Endothelial cell of umbilical vein (primary cell): Measurements from ENCODE around the gene CERS6. TPM values are rescaled to one million over a fixed set of nuclear protein-coding genes. Genes with fewer than 3 reads are reported as not detected.

Experiments
- BruUV-seq: library from RNA; stranded (reverse); fragments of 400-500 nt; replicated peaks from 2 replicates; lab custom pipeline; 2021; lab: Mats Ljungman, UMichigan
- CTCF ChIA-PET: fragments of 300-600, 350-600 bp; sonication (Branson Sonifier 250); formaldehyde crosslinking; loops from one replicate; lab custom pipeline; 2021; ENCODE audit warnings: antibody characterized with exemption, inconsistent platforms; lab: Charles Lee
- POLR2A ChIA-PET: fragments of 300-600, 350-600 bp; sonication (Branson Sonifier 250); formaldehyde crosslinking; loops from one replicate; lab custom pipeline; 2021; ENCODE audit warnings: antibody characterized with exemption, inconsistent platforms; lab: Charles Lee
- DNase-seq: peaks from one replicate; pipeline ENCODE4 v3.0.0-alpha.2; 2011; ENCODE audit warnings: low read depth, low spot score
- FAIRE-seq: peaks from 2 replicates; lab custom pipeline; 2011; peaks lifted over from hg19 to GRCh38; lab: Jason Lieb, UNC
- H2AFZ ChIP-seq: 2 replicates; pipeline ENCODE4 v1.6.0; 2012; ENCODE audit warnings: low read depth, low read length, control low read depth, inconsistent platforms
- H3K27ac ChIP-seq: 2 replicates; pipeline ENCODE4 v1.5.1; 2011; ENCODE audit warnings: low read depth, mild to moderate bottlenecking, control low read depth, low read length, moderate library complexity; ENCODE audit not compliant: insufficient read depth
- H3K27me3 ChIP-seq, 2 experiments: 2 replicates each; pipeline versions ENCODE4 v1.6.0 to v1.6.1; 2011; ENCODE audit warnings: low read length in 2 of 2, mixed read lengths in 1 of 2; ENCODE audit not compliant: control insufficient read depth in 2 of 2, insufficient read depth in 2 of 2
- H3K36me3 ChIP-seq, 2 experiments: 2 replicates in 1 of 2; 3 replicates in 1 of 2; pipeline ENCODE4 v1.5.1; 2011; ENCODE audit warnings: low read length in 2 of 2, mild to moderate bottlenecking in 1 of 2, moderate library complexity in 1 of 2; ENCODE audit not compliant: control insufficient read depth in 2 of 2, insufficient read depth in 2 of 2; ENCODE audit errors: extremely low read depth in 1 of 2
- H3K4me1 ChIP-seq: 3 replicates; pipeline ENCODE4 v1.5.1; 2011; ENCODE audit warnings: mild to moderate bottlenecking, low read length; ENCODE audit not compliant: control insufficient read depth, insufficient read depth; ENCODE audit errors: extremely low read depth
- H3K4me2 ChIP-seq: 2 replicates; pipeline ENCODE4 v1.6.1; 2011; ENCODE audit warnings: low read length, control low read depth, mixed read lengths; ENCODE audit not compliant: insufficient read depth
- H3K4me3 ChIP-seq, 3 experiments: fragments of 200-600 bp in 1 of 3; sonication (generic), shearing (Covaris generic) in 1 of 3; replicated peaks in 1 of 3; 2 replicates each; pipeline ENCODE4 v1.5.1; 2011 to 2016; ENCODE audit warnings: control low read depth in 3 of 3, low read length in 3 of 3, mild to moderate bottlenecking in 2 of 3, inconsistent platforms in 1 of 3, low read depth in 1 of 3, moderate library complexity in 1 of 3; ENCODE audit not compliant: insufficient read depth in 1 of 3
- H3K79me2 ChIP-seq: 2 replicates; pipeline ENCODE4 v1.6.0; 2012; ENCODE audit warnings: low read length, inconsistent platforms; ENCODE audit not compliant: control insufficient read depth, insufficient read depth
- H3K9ac ChIP-seq: replicated peaks from 2 replicates; pipeline ENCODE3; 2011; ENCODE audit warnings: low read length, control low read depth; ENCODE audit not compliant: insufficient read depth; ENCODE audit errors: extremely low read depth
- H3K9me1 ChIP-seq: replicated peaks from 3 replicates; pipeline ENCODE4 v1.6.0; 2011; ENCODE audit warnings: mild to moderate bottlenecking, low read length; ENCODE audit not compliant: control insufficient read depth, insufficient read depth; ENCODE audit errors: extremely low read depth
- H3K9me3 ChIP-seq: replicated peaks from 2 replicates; pipeline ENCODE4 v1.5.1; 2012; ENCODE audit warnings: low read length, inconsistent platforms; ENCODE audit not compliant: control insufficient read depth, insufficient read depth
- H4K20me1 ChIP-seq: replicated peaks from 2 replicates; pipeline ENCODE3; 2011; ENCODE audit warnings: mild to moderate bottlenecking, low read length; ENCODE audit not compliant: control insufficient read depth, insufficient read depth; ENCODE audit errors: extremely low read depth
- EZH2 ChIP-seq: IDR thresholded peaks from 2 replicates; pipeline ENCODE4 v1.6.1; 2012; ENCODE audit warnings: borderline replicate concordance, low read depth, mild to moderate bottlenecking, moderate library complexity, low read length, inconsistent platforms; ENCODE audit not compliant: severe bottlenecking
- FOS ChIP-seq: IDR thresholded peaks from 2 replicates; pipeline ENCODE4 v1.6.1; 2011; ENCODE audit warnings: mild to moderate bottlenecking, low read length, moderate library complexity, borderline replicate concordance; ENCODE audit not compliant: insufficient read depth
- GATA2 ChIP-seq: IDR thresholded peaks from 2 replicates; pipeline ENCODE4 v1.7.0; 2011; ENCODE audit warnings: low read depth, mild to moderate bottlenecking, moderate library complexity, mixed read lengths, low read length; ENCODE audit not compliant: insufficient read length, insufficient read depth
- JUN ChIP-seq: IDR thresholded peaks from 2 replicates; pipeline ENCODE4 v1.6.1; 2011; ENCODE audit warnings: borderline replicate concordance, low read depth; ENCODE audit not compliant: insufficient read length, insufficient read depth
- MYC ChIP-seq: IDR thresholded peaks from one replicate; pipeline ENCODE4 v1.6.1; 2011; ENCODE audit warnings: mild to moderate bottlenecking, low read depth, low read length
- POLR2A ChIP-seq: IDR thresholded peaks from 2 replicates; pipeline ENCODE4 v1.6.1; 2012; ENCODE audit warnings: low read depth, mild to moderate bottlenecking, control low read depth, low read length
- POLR2AphosphoS5 ChIP-seq: IDR thresholded peaks from 2 replicates; pipeline ENCODE4 v1.6.1; 2012; ENCODE audit warnings: low read depth, mild to moderate bottlenecking, control low read depth, low read length, moderate library complexity; ENCODE audit not compliant: insufficient read depth
- dilution Hi-C: fragments of 300-500 bp; cut with MboI; formaldehyde crosslinking; loops from one replicate; pipeline ENCODE4 v1.15.0; 2019; ENCODE audit warnings: low sequenced_read_pairs; ENCODE audit not compliant: extremely low pct_ligation_motif_present
- intact Hi-C: fragments of 100-400 bp; cut with micrococcal nuclease; formaldehyde crosslinking; loops from one replicate; pipeline ENCODE4 v1.10.0; 2022
- polyA plus RNA-seq, 4 experiments: library from polyadenylated mRNA; depleted of rRNA in 3 of 4; stranded (reverse) in 3 of 4; unstranded in 1 of 4; fragments of >200 nt; gene quantifications; 2 replicates each; pipeline versions ENCODE4 v1.2.1 to v1.2.3, GENCODE V29; 2011 to 2012; ENCODE audit warnings: missing spikeins in 1 of 4
- total RNA-seq: library from RNA; stranded (reverse); gene quantifications from 2 replicates; pipeline ENCODE4 v1.2.3, GENCODE V29; 2021
- TF ChIP-seq, protein P1 (sequence below): IDR thresholded peaks from 2 replicates; pipeline ENCODE4 v1.6.1; 2011; ENCODE audit not compliant: insufficient read depth, insufficient read length
- TF ChIP-seq, protein P2 (sequence below), 2 donors: IDR thresholded peaks; 1 replicate in 1 of 2; 2 replicates in 1 of 2; pipeline ENCODE4 v1.5.1; 2011; ENCODE audit warnings: low read length in 2 of 2, mild to moderate bottlenecking in 2 of 2, moderate library complexity in 2 of 2, control low read depth in 1 of 2, inconsistent platforms in 1 of 2, low read depth in 1 of 2; ENCODE audit not compliant: insufficient read depth in 1 of 2; ENCODE audit errors: extremely low read depth in 1 of 2

CERS6 gene
- total and polyA plus RNA-seq, 2 donors (not counting 3 experiments of a cell fraction or from before 2014, with no cell fraction given): 2.7 to 11.7 TPM

DNA sequence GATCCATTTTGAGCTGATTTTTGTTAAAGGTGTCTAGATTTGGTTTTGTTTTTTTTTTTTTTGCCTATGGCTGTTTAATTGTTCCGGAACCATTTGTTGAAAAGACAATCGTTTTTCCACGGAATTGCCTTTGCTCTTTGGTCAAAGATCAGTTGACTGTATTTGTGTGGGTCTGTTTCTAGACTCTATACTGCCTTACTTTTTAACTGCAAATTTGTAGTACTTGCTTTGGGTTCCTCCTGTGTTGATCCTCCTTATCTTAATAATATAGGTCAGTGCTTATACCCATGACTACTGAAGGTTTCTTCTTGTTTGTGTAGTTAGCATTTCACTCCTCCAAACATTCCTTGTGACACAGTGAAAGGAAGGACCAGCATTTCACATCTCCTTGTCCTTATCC lies 30.4 kb downstream of the CERS6 start:
- TF ChIP-seq GATA2 (no peak), MYC (no peak), JUN (no peak), EZH2 (no peak), POLR2A (no peak), FOS (no peak), POLR2AphosphoS5 (no peak)
- TF ChIP-seq, protein P1, sequence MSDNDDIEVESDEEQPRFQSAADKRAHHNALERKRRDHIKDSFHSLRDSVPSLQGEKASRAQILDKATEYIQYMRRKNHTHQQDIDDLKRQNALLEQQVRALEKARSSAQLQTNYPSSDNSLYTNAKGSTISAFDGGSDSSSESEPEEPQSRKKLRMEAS: no peak
- TF ChIP-seq, protein P2, sequence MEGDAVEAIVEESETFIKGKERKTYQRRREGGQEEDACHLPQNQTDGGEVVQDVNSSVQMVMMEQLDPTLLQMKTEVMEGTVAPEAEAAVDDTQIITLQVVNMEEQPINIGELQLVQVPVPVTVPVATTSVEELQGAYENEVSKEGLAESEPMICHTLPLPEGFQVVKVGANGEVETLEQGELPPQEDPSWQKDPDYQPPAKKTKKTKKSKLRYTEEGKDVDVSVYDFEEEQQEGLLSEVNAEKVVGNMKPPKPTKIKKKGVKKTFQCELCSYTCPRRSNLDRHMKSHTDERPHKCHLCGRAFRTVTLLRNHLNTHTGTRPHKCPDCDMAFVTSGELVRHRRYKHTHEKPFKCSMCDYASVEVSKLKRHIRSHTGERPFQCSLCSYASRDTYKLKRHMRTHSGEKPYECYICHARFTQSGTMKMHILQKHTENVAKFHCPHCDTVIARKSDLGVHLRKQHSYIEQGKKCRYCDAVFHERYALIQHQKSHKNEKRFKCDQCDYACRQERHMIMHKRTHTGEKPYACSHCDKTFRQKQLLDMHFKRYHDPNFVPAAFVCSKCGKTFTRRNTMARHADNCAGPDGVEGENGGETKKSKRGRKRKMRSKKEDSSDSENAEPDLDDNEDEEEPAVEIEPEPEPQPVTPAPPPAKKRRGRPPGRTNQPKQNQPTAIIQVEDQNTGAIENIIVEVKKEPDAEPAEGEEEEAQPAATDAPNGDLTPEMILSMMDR (IDR thresholded peaks at IDR 0.05; ENCODE audit: extremely low read depth in 1 of 2, insufficient read depth in 1 of 2, low read depth in 1 of 2, low read length in 2 of 2): no peak
- Histone ChIP-seq H3K27me3 (no peaks in the 10 kb centered on the region), H3K9me1 (no peaks in the 10 kb centered on the region), H3K4me1 (peaks cover 15% of the 10 kb centered on the region), H3K36me3 (no peaks in the 10 kb centered on the region), H4K20me1 (peaks cover 2% of the 10 kb centered on the region), H3K27ac (no peak overlapping the region), H2AFZ (no peak overlapping the region), H3K79me2 (peaks cover 2% of the 10 kb centered on the region), H3K9me3 (no peaks in the 10 kb centered on the region), H3K4me2 (no peak overlapping the region), H3K9ac (no peak overlapping the region), H3K4me3 (no peak overlapping the region)
- ChIA-PET CTCF (no interaction called here), POLR2A (no interaction called here)
- no TSS peak for BruUV-seq
- intact Hi-C loops: no loop called here
- no peak for DNase-seq
- dilution Hi-C loops: no loop called here
- no peak for FAIRE-seq
